MCF 10A (cell line): ENCODE data around the gene SLC7A9. TPM values are rescaled to one million over a fixed set of nuclear protein-coding genes. Genes with fewer than 3 reads are reported as not detected.
"Not testable (repeated sequence)": the region's sequence is repeated elsewhere in the genome, so short reads cannot be mapped to it uniquely, and the experiment has no call there.

ENCODE experiments used
- BruUV-seq: library from RNA; stranded (reverse); fragments of 400-500 nt; replicated peaks from 2 replicates; lab custom pipeline; 2021; lab: Mats Ljungman, UMichigan
- CTCF ChIA-PET: fragments of 300-600 bp; sonication (Branson Sonifier 250); formaldehyde crosslinking; extraction: SDS; loops from one replicate; lab custom pipeline; 2021; ENCODE audit warnings: antibody characterized with exemption, inconsistent platforms; lab: Yijun Ruan, JAX
- POLR2A ChIA-PET: fragments of 300-600, 350-650 bp; sonication (Branson Sonifier 250); formaldehyde crosslinking; extraction: SDS; loops from one replicate; lab custom pipeline; 2020; ENCODE audit warnings: antibody characterized with exemption, inconsistent platforms; lab: Yijun Ruan, JAX
- DNase-seq: peaks from one replicate; pipeline ENCODE4 v3.0.0-alpha.2; 2018; ENCODE audit not compliant: unreplicated experiment
- H3K27ac Mint-ChIP-seq: one replicate; pipeline ENCODE4 v1.8.0; 2022; ENCODE audit warnings: mild to moderate bottlenecking, low read depth, mixed read lengths; ENCODE audit not compliant: unreplicated experiment
- H3K27me3 Mint-ChIP-seq: one replicate; pipeline ENCODE4 v1.8.0; 2022; ENCODE audit warnings: mixed read lengths; ENCODE audit not compliant: insufficient read depth, unreplicated experiment
- H3K36me3 Mint-ChIP-seq: one replicate; pipeline ENCODE4 v1.8.0; 2022; ENCODE audit warnings: mild to moderate bottlenecking, moderate library complexity, mixed read lengths; ENCODE audit not compliant: insufficient read depth, unreplicated experiment
- H3K4me1 Mint-ChIP-seq: one replicate; pipeline ENCODE4 v1.8.0; 2022; ENCODE audit warnings: mixed read lengths; ENCODE audit not compliant: insufficient read depth, unreplicated experiment
- H3K4me3 Mint-ChIP-seq: one replicate; pipeline ENCODE4 v1.8.0; 2022; ENCODE audit warnings: mild to moderate bottlenecking, moderate library complexity, mixed read lengths; ENCODE audit not compliant: unreplicated experiment
- H3K9me3 Mint-ChIP-seq: one replicate; pipeline ENCODE4 v1.8.0; 2022; ENCODE audit warnings: mixed read lengths; ENCODE audit not compliant: unreplicated experiment
- CTCF ChIP-seq: fragments of 200-600 bp; IDR thresholded peaks from one replicate; pipeline ENCODE4 v1.8.0; 2022; ENCODE audit warnings: antibody characterized with exemption, mild to moderate bottlenecking; ENCODE audit not compliant: unreplicated experiment
- intact Hi-C: fragments of 100-400 bp; cut with micrococcal nuclease; formaldehyde crosslinking; loops from 2 replicates; pipeline ENCODE4 v1.14.1; 2022
- total RNA-seq: library from RNA; stranded (reverse); gene quantifications from 2 replicates; pipeline ENCODE4 v1.2.3, GENCODE V29; 2022

The SLC7A9 gene
- total RNA-seq, 1 experiment from 2014 or later, result not detected

DNA sequence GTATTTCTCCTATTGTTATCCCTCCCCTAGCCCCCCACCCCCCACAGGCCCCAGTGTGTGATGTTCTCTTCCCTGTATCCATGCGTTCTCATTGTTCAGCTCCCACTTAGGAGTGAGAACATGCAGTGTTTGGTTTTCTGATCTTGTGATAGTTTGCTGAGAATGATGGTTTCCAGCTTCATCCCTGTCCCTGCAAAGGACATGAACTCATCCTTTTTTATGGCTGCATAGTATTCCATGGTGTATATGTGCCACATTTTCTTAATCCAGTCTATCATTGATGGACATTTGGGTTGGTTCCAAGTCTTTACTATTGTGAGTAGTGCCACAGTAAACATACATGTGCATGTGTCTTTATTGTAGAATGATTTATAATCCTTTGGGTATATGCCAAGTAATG, 87.5 kb downstream of the SLC7A9 start:
- H3K27ac Mint-ChIP-seq, CTCF ChIA-PET, H3K27me3 Mint-ChIP-seq, DNase-seq, POLR2A ChIA-PET, BruUV-seq, H3K36me3 Mint-ChIP-seq, H3K4me3 Mint-ChIP-seq, intact Hi-C loops, H3K4me1 Mint-ChIP-seq: not testable (repeated sequence)
- peaks cover 10% of the 10 kb centered on the region for H3K9me3 Mint-ChIP-seq

DNA sequence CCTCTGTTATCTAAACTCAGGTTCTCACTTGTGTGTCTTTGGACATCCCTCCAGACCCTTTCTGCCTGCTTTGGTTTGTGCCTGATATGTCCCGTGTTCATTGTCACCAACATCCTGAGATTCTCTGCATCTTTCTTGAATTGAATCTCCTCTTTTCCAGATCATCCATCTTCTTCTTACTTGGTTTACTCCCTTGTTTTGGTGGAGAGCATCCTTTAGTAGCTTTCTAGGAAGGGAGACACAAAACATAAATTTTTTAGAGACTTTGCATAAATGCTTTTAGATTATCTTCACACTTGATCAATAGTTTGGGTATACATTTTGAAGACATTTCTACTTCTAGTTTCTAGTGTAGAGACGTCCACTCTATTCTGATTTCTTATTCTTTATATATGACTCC, 88.3 kb downstream of the SLC7A9 start:
- Mint-ChIP-seq H3K4me1 (no peaks in the 10 kb centered on the region), H3K36me3 (no peaks in the 10 kb centered on the region), H3K27ac (no peak overlapping the region), H3K4me3 (no peak overlapping the region), H3K27me3 (no peaks in the 10 kb centered on the region), H3K9me3 (peaks cover 10% of the 10 kb centered on the region)
- no TSS peak for BruUV-seq
- intact Hi-C loops, result no loop called here
- no peak for DNase-seq
- POLR2A ChIA-PET, result no interaction called here
- TF ChIP-seq CTCF, result no peak
- CTCF ChIA-PET, result no interaction called here

Other genes with a start within 250 kb of the SLC7A9 start
- gene ANKRD27, start 194.6 kb downstream of the SLC7A9 start, total RNA-seq, result 28.4 and 30.1 TPM in 2 replicates
- gene RGS9BP, start 193.9 kb downstream of the SLC7A9 start, total RNA-seq, result 0.16 and 0.69 TPM in 2 replicates
- gene NUDT19, start 177.9 kb downstream of the SLC7A9 start, total RNA-seq, result 29.4 and 33.4 TPM in 2 replicates
- gene TDRD12, start 150.0 kb downstream of the SLC7A9 start, total RNA-seq, result 0.14 and 0.20 TPM in 2 replicates
- 24.7 and 28.4 TPM in 2 replicates for gene CEP89, start 102.2 kb upstream of the SLC7A9 start, total RNA-seq
- 4.1 and 5.1 TPM in 2 replicates for gene FAAP24, start 102.5 kb upstream of the SLC7A9 start, total RNA-seq
- 4.9 and 5.5 TPM in 2 replicates for gene RHPN2, start 195.1 kb upstream of the SLC7A9 start, total RNA-seq
- gene GPATCH1, start 211.4 kb upstream of the SLC7A9 start, total RNA-seq, result 5.1 and 6.6 TPM in 2 replicates